HCT116 (cell line): ENCODE results near the gene RIPOR3. TPM values are rescaled to one million over a fixed set of nuclear protein-coding genes. Genes with fewer than 3 reads are reported as not detected.
"Not testable (repeated sequence)": the region's sequence is repeated elsewhere in the genome, so short reads cannot be mapped to it uniquely, and the experiment has no call there.

Experiments used
- ATAC-seq: fragments of 200-7000 bp; cut with Tn5 transposase; 2 replicates; pipeline ENCODE4 v1.9.1; 2020; ENCODE audit warnings: mild to moderate bottlenecking, moderate library complexity
- BruUV-seq: library from RNA; stranded (reverse); fragments of 400-500 nt; replicated peaks from 2 replicates; lab custom pipeline; 2021; lab: Mats Ljungman, UMichigan
- CTCF ChIA-PET: fragments of 300-600 bp; sonication (Branson Sonifier 250); formaldehyde crosslinking; loops from one replicate; lab custom pipeline; 2021; ENCODE audit warnings: antibody characterized with exemption; lab: Charles Lee
- POLR2A ChIA-PET: fragments of 300-600, 350-600 bp; sonication (Branson Sonifier 250); formaldehyde crosslinking; loops from one replicate; lab custom pipeline; 2021; ENCODE audit warnings: antibody characterized with exemption; lab: Charles Lee
- RAD21 ChIA-PET, 2 experiments: fragments of 300-600 bp; sonication (Branson Sonifier 250); formaldehyde crosslinking; loops; one replicate each; lab custom pipeline; 2023; ENCODE audit warnings: low total read pairs in 2 of 2; ENCODE audit not compliant: uncharacterized antibody in 2 of 2, unreplicated experiment in 2 of 2, low non-redundant PET in 1 of 2; lab: Charles Lee
- DNase-seq: peaks from one replicate; pipeline ENCODE4 v3.0.0-alpha.2; 2010; ENCODE audit warnings: low read depth, low spot score
- H2AFZ ChIP-seq: fragments of 200-600 bp; shearing (Covaris generic), sonication (generic); 2 replicates; pipeline ENCODE4 v1.6.1; 2017; ENCODE audit warnings: low read depth, mixed run types, mixed read lengths, antibody characterized with exemption, low read length; ENCODE audit not compliant: poor library complexity, severe bottlenecking
- H3K27ac ChIP-seq: 2 replicates; pipeline ENCODE4 v1.5.1; 2012; ENCODE audit warnings: low read depth, low read length
- H3K27me3 ChIP-seq: fragments of 200-600 bp; sonication (generic); 2 replicates; pipeline ENCODE4 v1.6.1; 2016; ENCODE audit warnings: mixed run types, low read length, mixed read lengths; ENCODE audit not compliant: insufficient read depth
- H3K36me3 ChIP-seq, 2 experiments: fragments of 200-500 bp in 1 of 2; fragments of 200-600 bp in 1 of 2; sonication (Bioruptor generic) in 1 of 2; sonication (generic) in 1 of 2; 2 replicates each; pipeline versions ENCODE4 v1.5.1 to v1.6.1; 2014 to 2016; ENCODE audit warnings: low read length in 2 of 2, inconsistent platforms in 1 of 2, mixed read lengths in 1 of 2, mixed run types in 1 of 2; ENCODE audit not compliant: insufficient read depth in 2 of 2, control insufficient read depth in 1 of 2
- H3K4me1 ChIP-seq, 2 experiments: fragments of 200-600 bp in 1 of 2; sonication (generic) in 1 of 2; 2 replicates each; pipeline versions ENCODE4 v1.5.1 to v1.6.1; 2012 to 2017; ENCODE audit warnings: low read length in 2 of 2, inconsistent platforms in 1 of 2, mild to moderate bottlenecking in 1 of 2, mixed read lengths in 1 of 2, mixed run types in 1 of 2, moderate library complexity in 1 of 2; ENCODE audit not compliant: insufficient read depth in 2 of 2, control insufficient read depth in 1 of 2
- H3K4me2 ChIP-seq: fragments of 200-600 bp; sonication (generic); 2 replicates; pipeline ENCODE4 v1.6.1; 2017; ENCODE audit warnings: mixed run types, low read length, mixed read lengths
- H3K4me3 ChIP-seq, 2 experiments: fragments of 200-600 bp in 1 of 2; sonication (generic) in 1 of 2; replicated peaks in 1 of 2; 2 replicates each; pipeline ENCODE4 v1.5.1; 2011 to 2016; ENCODE audit warnings: low read length in 2 of 2, control low read depth in 1 of 2, low read depth in 1 of 2, mild to moderate bottlenecking in 1 of 2, mixed read lengths in 1 of 2, mixed run types in 1 of 2
- H3K79me2 ChIP-seq: fragments of 200-600 bp; sonication (generic); 2 replicates; pipeline ENCODE4 v1.6.1; 2017; ENCODE audit warnings: mild to moderate bottlenecking, mixed run types, low read length, moderate library complexity, mixed read lengths; ENCODE audit not compliant: insufficient read depth
- H3K9ac ChIP-seq: fragments of 200-600 bp; sonication (generic); 2 replicates; pipeline ENCODE4 v1.6.1; 2016; ENCODE audit warnings: low read length, mixed read lengths
- H3K9me2 ChIP-seq: fragments of 200-600 bp; sonication (generic), shearing (Covaris generic); 2 replicates; pipeline ENCODE4 v1.6.1; 2017; ENCODE audit warnings: mixed run types, mild to moderate bottlenecking, moderate library complexity; ENCODE audit not compliant: insufficient read depth
- H3K9me3 ChIP-seq, 2 experiments: fragments of 200-500 bp in 1 of 2; fragments of 200-600 bp in 1 of 2; sonication (Bioruptor generic) in 1 of 2; sonication (generic) in 1 of 2; 2 replicates each; pipeline ENCODE4 v1.6.1; 2014 to 2017; ENCODE audit warnings: low read length in 2 of 2, mixed read lengths in 2 of 2, inconsistent platforms in 1 of 2, low read depth in 1 of 2, mild to moderate bottlenecking in 1 of 2, mixed run types in 1 of 2, moderate library complexity in 1 of 2; ENCODE audit not compliant: control insufficient read depth in 1 of 2, insufficient read depth in 1 of 2
- H4K20me1 ChIP-seq: fragments of 200-600 bp; sonication (generic), shearing (Covaris generic); 2 replicates; pipeline ENCODE4 v1.6.1; 2017; ENCODE audit warnings: mixed run types, mild to moderate bottlenecking, moderate library complexity; ENCODE audit not compliant: insufficient read depth
- CBX3 ChIP-seq: IDR thresholded peaks from 2 replicates; pipeline ENCODE4 v1.6.1; 2012; ENCODE audit warnings: low read depth
- CEBPB ChIP-seq: IDR thresholded peaks from 2 replicates; pipeline ENCODE4 v1.6.1; 2012; ENCODE audit warnings: low read depth
- ELF1 ChIP-seq: IDR thresholded peaks from 2 replicates; pipeline ENCODE4 v1.6.1; 2012; ENCODE audit warnings: low read depth, borderline replicate concordance
- EZH2 ChIP-seq: fragments of 200-600 bp; sonication (generic); IDR thresholded peaks from 2 replicates; pipeline ENCODE4 v1.6.1; 2017; ENCODE audit warnings: antibody characterized with exemption, mixed run types
- EZH2phosphoT487 ChIP-seq: fragments of 200-600 bp; IDR thresholded peaks from 2 replicates; pipeline ENCODE4 v1.6.1; 2018; ENCODE audit warnings: antibody characterized with exemption, borderline replicate concordance
- FOSL1 ChIP-seq: IDR thresholded peaks from 2 replicates; pipeline ENCODE4 v1.6.1; 2012; ENCODE audit warnings: low read depth
- JUND ChIP-seq: IDR thresholded peaks from 2 replicates; pipeline ENCODE4 v1.6.1; 2012
- POLR2A ChIP-seq: IDR thresholded peaks from 2 replicates; pipeline ENCODE4 v1.7.0; 2011; ENCODE audit warnings: borderline replicate concordance; ENCODE audit not compliant: insufficient read depth, insufficient read length; ENCODE audit errors: extremely low read depth
- POLR2AphosphoS5 ChIP-seq: IDR thresholded peaks from 2 replicates; pipeline ENCODE4 v1.6.1; 2011; ENCODE audit warnings: mild to moderate bottlenecking, low read depth, low read length, moderate library complexity
- SP1 ChIP-seq: IDR thresholded peaks from 2 replicates; pipeline ENCODE4 v1.6.1; 2012; ENCODE audit warnings: low read depth
- SRF ChIP-seq: IDR thresholded peaks from 2 replicates; pipeline ENCODE4 v1.6.1; 2012; ENCODE audit warnings: low read depth
- YY1 ChIP-seq: IDR thresholded peaks from 2 replicates; pipeline ENCODE4 v1.6.1; 2011; ENCODE audit warnings: low read length, low read depth, moderate library complexity, mild to moderate bottlenecking; ENCODE audit not compliant: insufficient replicate concordance; ENCODE audit errors: extremely low read depth
- ZFX ChIP-seq: fragments of 450-650 bp; IDR thresholded peaks from 2 replicates; pipeline ENCODE4 v1.6.1; 2017
- ZNF274 ChIP-seq: fragments of 200-500 bp; sonication (Bioruptor generic); IDR thresholded peaks from 2 replicates; pipeline ENCODE4 v1.6.1; 2014; ENCODE audit warnings: mild to moderate bottlenecking, low read depth, low read length, inconsistent platforms
- intact Hi-C: fragments of 100-400 bp; cut with micrococcal nuclease; formaldehyde crosslinking; loops from 2 replicates; pipeline ENCODE4 v1.10.0; 2022
- total RNA-seq: library from RNA; stranded (reverse); gene quantifications from one replicate; pipeline ENCODE4 v1.2.1, GENCODE V29; 2021; ENCODE audit not compliant: unreplicated experiment
- TF ChIP-seq, protein P1 (sequence below): IDR thresholded peaks from 2 replicates; pipeline ENCODE4 v1.6.1; 2012

RIPOR3 gene
- total RNA-seq, 1 experiment from 2014 or later = 0.22 TPM

DNA sequence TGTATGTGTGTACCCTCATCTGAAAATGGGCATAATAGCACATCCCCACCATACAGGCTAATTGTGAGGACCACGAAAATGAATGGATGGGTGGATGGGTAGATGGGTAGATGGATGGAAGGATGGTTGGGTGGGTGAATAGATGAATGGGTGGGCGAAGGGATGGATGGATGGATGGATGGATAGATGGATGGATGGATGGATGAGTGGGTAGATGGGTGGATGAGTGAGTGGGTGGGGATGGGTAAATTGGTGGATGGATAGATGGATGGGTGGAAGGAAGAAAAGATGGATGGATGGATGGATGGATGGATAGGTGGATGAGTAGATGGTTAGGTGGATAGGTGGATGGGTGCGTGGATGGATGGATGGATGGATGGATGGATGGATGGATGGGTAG, 19.7 kb downstream of the RIPOR3 start:
- H3K4me3 ChIP-seq = no peak overlapping the region
- no peaks in the 10 kb centered on the region for H3K27me3 ChIP-seq
- BruUV-seq = no TSS peak
- H3K9me2 ChIP-seq = no peaks in the 10 kb centered on the region
- ATAC-seq (no peak), DNase-seq (no peak)
- intact Hi-C loops = no loop called here
- ChIA-PET POLR2A (no interaction called here), CTCF (no interaction called here), RAD21 (no interaction called here)
- H3K4me1 ChIP-seq = peaks cover 3 to 12% of the 10 kb centered on the region in 2 experiments; a peak in 3 of 4 replicates
- no peaks in the 10 kb centered on the region for H3K36me3 ChIP-seq
- H3K79me2 ChIP-seq = no peaks in the 10 kb centered on the region
- H3K9ac ChIP-seq = no peak overlapping the region
- H3K4me2 ChIP-seq = no peak overlapping the region
- no peak overlapping the region for H3K27ac ChIP-seq
- H3K9me3 ChIP-seq = no peaks in the 10 kb centered on the region
- TF ChIP-seq FOSL1 = no peak
- TF ChIP-seq CEBPB = no peak
- no peak for TF ChIP-seq ZFX
- no peak for TF ChIP-seq SRF
- TF ChIP-seq EZH2phosphoT487 = no peak
- TF ChIP-seq, protein P1, sequence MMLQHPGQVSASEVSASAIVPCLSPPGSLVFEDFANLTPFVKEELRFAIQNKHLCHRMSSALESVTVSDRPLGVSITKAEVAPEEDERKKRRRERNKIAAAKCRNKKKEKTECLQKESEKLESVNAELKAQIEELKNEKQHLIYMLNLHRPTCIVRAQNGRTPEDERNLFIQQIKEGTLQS = no peak
- TF ChIP-seq ELF1 = no peak
- TF ChIP-seq SP1 = no peak
- no peak for TF ChIP-seq YY1
- TF ChIP-seq POLR2AphosphoS5 = no peak
- no peak for TF ChIP-seq EZH2
- TF ChIP-seq CBX3 = no peak
- no peak for TF ChIP-seq POLR2A
- TF ChIP-seq JUND = no peak
- TF ChIP-seq ZNF274 = no peak
- no peak overlapping the region for H2AFZ ChIP-seq
- no peaks in the 10 kb centered on the region for H4K20me1 ChIP-seq

DNA sequence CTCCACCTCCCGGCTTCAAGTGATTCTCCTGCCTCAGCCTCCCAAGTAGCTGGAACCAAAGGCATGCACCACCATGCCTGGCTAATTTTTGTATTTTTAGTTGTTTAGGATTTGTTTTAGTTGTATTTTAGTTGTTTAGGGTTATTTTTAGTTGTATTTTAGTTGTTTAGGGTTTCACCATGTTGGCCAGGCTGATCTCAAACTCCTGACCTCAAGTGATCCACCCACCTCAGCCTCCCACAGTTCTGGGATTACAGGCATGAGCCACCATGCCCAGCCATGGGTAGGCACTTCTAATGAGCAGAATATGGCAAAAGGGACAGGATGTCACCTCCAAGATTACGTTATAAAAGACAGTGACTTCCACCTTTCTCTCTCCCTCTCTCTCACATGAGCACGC, 20.3 kb downstream of the RIPOR3 start:
- POLR2A ChIA-PET = not testable (repeated sequence)

More for the DNA sequence above, 20.3 kb downstream of the RIPOR3 start:
- H3K9me3 ChIP-seq, H3K9me2 ChIP-seq, H3K4me3 ChIP-seq, H3K36me3 ChIP-seq, H2AFZ ChIP-seq, CTCF ChIA-PET, H3K9ac ChIP-seq, H3K4me1 ChIP-seq, ATAC-seq, H3K27ac ChIP-seq, BruUV-seq, H3K27me3 ChIP-seq, H3K79me2 ChIP-seq, intact Hi-C loops, RAD21 ChIA-PET, DNase-seq, H4K20me1 ChIP-seq, H3K4me2 ChIP-seq: not testable (repeated sequence)
